ENCODE measurements around the gene KNTC1.
"Not testable (repeated sequence)": the region's sequence is repeated elsewhere in the genome, so short reads cannot be mapped to it uniquely, and the experiment has no call there.

- not testable (repeated sequence) for TF ChIP-seq CTCF (IDR thresholded peaks at IDR 0.05); ZFX (IDR thresholded peaks at IDR 0.05; ENCODE audit: borderline replicate concordance)
Observed at GRCh38 chr12:122493222-122493621, 33.8 kb upstream of the KNTC1 start.

All from 22Rv1 (cell line).